Measurements from ENCODE around the gene EPHA6.

- TF ChIP-seq MYC (IDR thresholded peaks at IDR 0.05; ENCODE audit: borderline replicate concordance, low read length), result no peak
- TF ChIP-seq CTCF (IDR thresholded peaks at IDR 0.05), result no peak
These were observed 311.6 kb downstream of the EPHA6 start for GRCh38 chr3:97125902-97126499.

Data from A549 (cell line).